Uterus (tissue), 2 donors: Measurements from ENCODE around the gene MYO18B.

Experiments
- CTCF ChIP-seq, 4 experiments: fragments of 200-600 bp in 2 of 4; fragments of 450-650 bp in 2 of 4; sonication (generic) in 2 of 4; IDR thresholded peaks; one replicate each; pipeline ENCODE4 v1.5.1; 2016 to 2019; ENCODE audit warnings: antibody characterized with exemption in 4 of 4, mild to moderate bottlenecking in 2 of 4, moderate library complexity in 1 of 4
- POLR2A ChIP-seq, 2 donors: fragments of 450-650 bp; IDR thresholded peaks; one replicate each; pipeline ENCODE4 v1.6.1; 2016; ENCODE audit warnings: antibody characterized with exemption in 2 of 2, mild to moderate bottlenecking in 1 of 2, moderate library complexity in 1 of 2

DNA sequence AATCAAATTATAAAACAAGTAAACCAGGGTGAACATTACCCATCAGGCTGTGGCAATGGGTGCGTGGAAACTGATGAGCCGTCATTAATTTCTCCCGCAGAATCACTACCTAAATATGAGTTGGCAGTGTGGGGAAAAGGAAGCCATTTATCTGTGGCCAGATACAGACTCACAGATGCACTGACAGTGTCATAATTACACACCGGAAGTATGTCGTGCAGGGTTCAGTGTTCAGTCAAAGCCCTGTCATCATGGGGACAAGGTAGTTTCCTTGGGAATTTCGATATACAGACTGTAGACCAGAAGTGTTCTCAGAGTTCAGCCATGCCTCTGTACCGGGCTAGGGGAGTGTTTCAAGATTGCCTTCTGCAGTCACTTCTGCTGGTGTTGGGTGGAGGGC, 308.1 kb downstream of the MYO18B start:
- no peak for TF ChIP-seq CTCF (IDR thresholded peaks at IDR 0.05)
- no peak for TF ChIP-seq POLR2A (IDR thresholded peaks at IDR 0.05)
